NCI-H146 (cell line): ENCODE data around the gene KDELR3.

Experiments
- DNase-seq: peaks from one replicate; lab custom pipeline; 2025; lab: John Stamatoyannopoulos, UW

Gene KDELR3

DNA sequence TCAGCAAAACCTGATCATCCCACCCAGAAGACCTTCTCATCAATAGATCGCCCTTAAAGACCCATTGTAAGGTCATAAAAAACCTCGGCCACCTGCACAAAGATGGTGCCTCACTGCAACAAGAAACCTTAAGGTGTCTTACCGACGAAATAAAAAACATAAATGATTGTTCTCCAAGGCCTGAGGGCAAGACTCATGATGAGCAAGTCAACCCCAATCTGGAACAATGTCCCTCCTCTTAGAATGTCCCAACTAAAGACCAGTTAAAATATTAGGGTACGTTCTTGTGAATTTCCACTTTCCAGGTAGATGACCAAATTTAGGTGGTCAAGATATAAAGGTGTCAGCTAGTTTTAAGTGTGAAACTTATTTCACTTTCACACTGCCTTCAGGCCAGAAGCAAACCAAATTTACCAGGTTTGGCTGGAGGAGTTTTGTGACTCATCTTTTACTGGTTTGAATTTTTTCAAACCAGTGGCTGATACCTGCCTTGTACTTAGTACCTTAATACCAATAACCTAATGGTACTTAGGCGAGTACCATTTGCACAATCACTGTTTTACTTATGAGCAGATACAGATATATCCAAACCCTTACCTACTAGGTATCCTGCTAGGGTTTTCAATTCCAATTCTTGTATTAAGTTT lies 14.9 kb downstream of the KDELR3 start:
- no peak for DNase-seq

DNA sequence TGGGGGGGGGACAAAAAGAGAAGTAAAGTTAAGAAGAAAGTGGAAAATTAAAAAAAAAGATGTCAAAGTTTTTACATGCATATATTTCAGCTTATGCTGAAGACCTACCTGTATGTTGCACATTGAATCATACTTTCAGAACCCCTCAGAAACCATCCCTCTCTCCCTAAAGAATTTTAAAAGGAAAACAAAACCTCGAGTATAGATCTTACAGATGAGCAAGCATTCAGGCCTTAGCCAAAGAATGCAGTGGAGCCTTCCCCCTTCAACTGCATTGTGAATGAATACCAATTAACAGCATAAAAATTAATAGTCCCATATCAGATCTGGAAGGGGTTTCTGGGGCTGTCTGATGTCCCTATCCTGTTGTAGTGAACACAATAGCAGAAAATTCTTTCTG lies 16.3 kb downstream of the KDELR3 start:
- no peak for DNase-seq

DNA sequence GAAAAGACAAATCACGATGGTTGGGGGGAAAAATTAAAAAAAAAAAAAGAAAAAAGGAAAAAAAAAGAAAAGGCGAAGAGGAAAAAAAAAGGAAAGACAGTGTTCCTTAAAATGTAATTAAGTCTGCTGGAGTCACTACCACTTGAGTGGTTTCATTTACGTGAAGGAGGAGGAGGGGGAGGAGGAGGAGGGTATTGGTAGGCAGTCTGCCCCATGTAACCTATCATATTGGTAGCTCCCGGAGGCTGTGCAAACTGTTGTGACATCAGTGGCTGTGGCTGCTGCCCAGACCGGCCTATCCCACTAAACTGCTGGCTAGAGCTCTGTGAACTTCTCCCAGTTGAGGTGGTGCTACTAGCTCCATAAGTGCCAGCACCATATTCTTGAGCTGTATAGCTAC lies 17.9 kb downstream of the KDELR3 start:
- DNase-seq = no peak

DNA sequence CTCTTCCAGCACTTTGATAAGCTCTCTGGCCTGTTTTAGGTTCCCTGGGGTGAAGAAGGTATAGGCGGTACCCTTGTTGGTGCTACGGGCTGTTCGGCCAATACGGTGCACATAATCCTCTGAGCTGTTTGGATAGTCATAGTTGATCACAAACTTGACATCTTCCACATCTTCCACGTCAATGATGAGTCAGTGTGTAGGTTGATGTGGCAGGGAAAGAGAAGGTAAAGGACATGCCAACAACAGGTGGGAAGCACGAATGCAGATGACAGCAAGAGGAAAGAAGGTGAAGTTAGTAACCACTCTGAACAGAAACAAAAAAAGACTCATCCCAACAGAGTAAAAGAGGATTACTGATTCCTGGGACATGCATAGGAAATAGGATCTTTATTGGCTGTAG lies 20.1 kb downstream of the KDELR3 start:
- DNase-seq = no peak

DNA sequence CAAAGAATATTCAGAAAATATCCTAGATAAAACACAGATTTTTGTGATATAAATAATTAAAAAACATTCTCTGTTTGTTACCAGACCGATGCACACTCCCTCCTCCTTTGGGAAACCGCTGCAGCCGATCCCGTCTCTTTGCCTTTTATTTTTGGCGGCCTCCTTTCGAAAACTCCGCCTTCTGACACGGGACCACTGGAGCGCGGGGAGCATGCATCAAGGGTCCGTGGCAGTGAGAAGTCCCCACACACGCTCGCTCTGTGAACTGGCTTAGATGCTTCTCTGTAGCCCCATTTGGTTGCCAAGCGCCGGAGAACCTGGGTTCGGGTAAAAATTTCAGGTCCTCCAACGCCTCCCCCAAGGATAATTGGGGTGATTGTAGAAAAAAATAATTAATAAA lies 21.2 kb downstream of the KDELR3 start:
- no peak for DNase-seq

DNA sequence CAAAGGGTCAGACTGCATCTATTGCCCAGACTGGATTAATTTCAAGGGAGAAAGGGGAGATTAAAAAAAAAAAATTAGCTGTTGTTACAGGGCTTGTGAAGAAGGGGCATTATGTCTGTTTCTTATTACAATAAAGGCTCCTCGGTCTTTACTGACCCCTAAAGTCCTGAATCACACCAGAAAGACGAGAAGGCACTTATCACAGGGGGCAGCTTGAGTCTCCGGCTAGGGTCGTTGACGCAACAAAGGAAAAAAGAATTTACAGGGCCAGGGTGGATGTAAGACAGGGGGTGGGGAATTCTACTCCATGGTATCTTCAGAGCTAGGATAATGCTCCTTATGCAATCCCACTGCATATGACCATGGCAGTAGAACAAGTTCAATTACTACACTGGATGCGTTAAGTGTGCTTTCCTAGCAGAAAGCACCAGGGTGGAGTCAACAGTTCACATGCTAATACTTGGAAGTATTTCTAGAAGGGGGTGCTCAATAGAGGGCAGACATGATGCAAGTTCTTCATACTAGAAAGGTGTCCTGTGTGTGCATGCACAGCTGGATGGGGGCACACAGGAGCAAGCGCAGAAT lies 21.8 kb downstream of the KDELR3 start:
- DNase-seq = no peak

DNA sequence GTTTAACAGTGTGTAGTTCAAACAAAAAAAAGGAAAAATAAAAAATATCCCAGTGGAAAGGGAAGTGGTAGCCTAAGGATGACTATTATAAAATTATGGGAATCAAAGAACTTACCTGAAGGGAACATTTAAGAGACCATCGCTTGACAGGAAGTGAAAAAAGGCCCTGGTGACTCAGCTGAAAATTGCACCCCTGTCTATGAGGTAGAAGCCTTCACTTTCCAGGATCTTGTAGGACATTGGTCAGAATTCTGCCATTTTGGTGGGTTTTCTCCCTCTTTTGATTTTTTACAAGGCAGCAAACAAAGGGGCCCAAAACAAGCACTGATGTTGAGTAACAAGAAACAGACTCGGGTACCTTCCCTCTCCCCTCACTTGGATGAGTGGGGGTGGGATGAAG lies 22.6 kb downstream of the KDELR3 start:
- DNase-seq = no peak

DNA sequence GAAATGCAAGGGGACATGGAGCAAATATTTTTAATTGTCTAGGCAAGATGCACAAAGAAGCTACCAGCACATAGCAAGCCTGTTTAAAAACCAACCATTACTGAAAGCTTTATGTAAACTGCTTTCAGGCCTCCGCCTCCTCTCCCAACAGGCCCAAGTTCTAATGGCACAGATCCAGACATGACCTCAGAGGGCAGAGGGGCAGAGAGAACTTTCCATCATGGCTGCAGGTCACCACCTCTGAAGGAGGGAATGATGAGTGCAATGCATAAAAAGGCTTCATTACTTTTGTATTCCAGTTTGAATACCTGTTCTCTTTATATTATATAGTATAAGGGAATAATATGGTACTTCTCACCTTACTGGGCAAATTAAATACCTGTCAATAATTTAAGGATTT lies 23.0 kb downstream of the KDELR3 start:
- no peak for DNase-seq

DNA sequence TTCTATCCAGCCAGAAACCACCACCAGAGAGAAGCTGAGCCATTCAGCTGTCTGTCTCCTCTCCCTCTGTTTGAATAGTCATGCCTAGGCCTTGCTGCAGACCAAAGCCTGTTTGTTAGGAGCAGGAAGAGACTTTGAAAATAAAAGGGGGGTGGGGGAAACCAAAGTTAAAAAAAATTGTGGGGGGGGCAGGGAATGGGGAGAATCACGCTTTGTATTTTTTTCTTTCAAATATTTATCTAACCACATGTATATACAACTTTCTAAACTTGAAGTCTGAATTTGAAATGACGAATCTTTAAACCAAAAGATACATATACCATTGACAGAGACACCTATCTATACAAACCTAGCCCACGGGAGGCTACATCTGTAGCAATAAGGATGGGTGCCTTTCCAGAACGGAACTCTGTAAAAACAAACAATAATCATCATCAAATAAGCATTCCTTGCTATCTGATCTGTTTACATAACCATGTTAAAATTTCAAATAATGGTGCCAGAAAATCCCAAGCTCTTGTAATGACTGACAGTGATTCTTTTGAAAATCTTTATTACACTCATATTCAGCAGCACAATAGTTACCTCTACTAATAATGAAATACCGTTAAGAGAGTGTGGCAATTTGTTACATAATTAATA lies 23.9 kb downstream of the KDELR3 start:
- DNase-seq = no peak

DNA sequence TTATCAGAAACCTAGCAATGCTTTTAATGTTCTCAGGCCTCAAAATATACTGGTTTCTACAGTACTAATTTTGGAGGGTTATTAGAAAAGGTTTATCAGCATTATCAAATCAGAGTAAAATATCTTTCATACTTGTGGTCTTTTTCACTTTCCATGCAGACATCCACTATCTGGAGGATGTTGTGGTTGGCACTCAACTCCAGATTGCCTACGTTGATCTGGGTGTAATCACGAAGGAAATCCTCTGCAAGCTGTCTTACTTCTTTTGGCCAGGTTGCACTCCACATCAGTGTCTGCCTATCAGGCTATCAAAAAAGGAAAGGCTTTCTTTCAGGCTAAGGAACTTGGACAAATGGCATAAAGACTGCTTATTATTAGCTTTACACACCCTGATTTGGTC lies 26.6 kb downstream of the KDELR3 start:
- no peak for DNase-seq

DNA sequence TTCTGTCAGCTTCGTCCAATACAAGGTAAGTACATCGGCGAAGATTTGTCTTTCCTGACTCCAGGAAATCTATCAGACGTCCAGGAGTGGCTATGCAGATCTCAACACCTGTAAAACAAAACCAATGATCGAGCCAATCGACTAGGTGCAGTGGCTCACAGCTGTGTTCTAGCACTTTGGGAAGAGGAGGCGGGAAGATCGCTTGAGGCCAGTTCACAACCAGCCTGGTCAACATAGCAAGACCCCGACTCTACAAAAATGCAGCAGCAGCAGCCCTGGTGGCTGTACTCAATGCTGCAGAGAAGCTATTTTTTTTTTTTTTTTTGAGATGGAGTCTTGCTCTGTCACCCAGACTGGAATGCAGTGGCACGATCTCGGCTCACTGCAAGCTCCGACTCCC lies 27.0 kb downstream of the KDELR3 start:
- DNase-seq = no peak

DNA sequence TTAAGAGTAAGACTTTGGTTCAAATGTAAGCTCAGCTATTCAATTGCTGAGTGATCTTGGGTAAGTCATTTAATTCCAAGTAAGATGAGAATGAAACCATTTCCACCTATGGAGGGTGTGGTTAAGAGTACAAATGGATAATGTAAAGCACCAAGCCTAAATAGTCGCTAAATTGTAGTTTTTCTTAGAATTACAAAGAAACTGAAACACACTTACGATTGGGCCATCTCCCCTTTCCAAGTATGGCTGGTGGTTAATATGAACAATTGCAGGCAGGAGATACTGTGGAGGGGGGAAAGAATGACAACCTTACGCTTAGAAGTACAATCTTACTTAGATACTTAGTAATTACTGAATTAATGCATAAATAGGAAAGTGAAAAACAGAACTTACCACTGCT lies 30.0 kb downstream of the KDELR3 start:
- DNase-seq = no peak

DNA sequence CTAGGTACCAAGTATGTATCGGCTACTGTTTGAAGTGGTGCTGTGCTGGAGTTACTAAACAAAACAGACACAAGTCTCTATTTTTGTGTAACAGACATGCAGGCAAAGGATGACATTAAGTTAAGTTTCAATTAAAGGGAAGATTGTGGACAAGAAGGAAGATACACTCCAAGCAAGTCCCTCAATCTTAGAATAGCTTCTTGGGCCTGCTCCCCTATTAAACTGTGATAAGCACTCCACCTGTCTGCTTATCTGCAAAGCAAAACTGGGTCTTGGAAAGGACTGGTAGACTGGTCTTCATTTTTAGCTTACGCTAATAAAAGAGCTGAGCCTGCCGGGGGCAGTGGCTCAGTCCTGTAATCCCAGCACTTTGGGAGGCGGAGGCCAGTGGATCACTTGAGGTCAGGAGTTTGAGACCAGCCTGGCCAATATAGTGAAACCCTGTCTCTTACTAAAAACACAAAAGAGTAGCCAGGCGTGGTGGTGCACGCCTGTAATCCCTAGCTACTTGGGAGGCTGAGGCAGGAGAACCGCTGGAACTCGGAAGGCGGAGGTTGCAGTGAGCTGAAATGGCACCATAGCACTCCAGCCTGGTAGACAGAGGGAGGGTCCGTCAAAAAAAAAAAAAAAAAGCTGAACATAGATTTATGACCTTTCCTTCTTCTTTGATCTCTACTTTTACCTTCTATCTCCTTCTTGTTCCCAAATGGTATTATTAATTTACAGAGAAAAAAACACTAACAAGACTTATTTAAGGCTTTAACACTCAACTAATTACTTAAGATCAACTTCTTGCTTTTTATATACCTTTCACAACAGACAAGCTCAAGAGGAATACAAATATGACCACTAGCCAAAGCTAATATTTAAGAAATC lies 34.1 kb downstream of the KDELR3 start:
- DNase-seq = no peak

DNA sequence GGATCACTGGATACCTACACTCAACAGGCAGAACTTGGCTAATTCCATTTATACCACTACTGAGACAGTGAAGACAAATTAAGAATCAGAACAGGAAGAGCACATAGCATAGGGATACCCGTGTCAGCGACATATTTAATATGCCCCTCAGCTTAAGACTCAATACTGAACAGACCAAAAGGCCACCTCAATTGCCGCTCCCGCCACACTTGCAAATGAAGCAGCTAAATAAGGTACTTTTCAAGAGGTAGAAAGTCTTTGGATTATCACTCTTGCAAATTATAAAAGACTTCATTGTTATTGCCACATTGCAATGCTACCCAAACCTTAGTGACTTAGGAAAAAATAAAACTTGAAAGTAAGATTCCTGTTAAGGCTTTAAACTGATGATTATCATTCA lies 35.1 kb downstream of the KDELR3 start:
- no peak for DNase-seq

DNA sequence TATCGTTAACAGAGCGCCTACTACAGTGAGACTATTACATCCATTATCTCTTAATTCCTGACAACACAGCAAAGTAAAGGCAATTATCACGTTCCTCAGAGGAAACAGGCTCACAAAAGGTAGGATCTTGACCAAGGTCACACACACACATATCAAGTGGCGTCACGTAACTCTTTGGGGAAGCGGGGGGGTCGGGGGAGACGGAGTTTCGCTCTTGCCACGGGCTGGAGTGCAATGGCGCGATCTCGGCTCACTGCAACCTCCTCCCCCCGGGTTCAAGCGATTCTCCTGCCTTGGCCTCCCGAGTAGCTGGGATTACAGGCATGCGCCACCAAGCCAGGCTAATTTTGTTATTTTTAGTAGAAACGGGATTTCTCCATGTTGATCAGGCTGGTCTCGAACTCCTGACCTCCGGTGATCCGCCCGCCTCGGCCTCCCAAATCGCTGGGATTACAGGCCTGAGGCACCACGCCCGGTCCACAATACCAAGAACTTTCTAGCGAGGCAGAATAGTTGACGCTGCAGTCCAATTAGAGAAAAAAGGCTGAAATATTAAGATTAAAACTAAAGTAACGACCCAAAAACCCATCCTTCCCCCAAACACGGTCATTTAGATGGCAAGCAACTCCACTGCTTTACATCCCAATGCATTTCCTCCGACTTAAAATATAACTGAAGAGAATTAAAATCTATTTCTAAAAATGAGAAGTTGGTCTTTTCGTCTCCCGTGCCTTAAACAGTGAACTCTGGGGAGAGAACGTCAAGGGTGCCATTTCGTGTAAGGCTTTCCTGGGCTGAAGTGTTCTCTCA lies 37.0 kb downstream of the KDELR3 start:
- peak; percentile 23 for DNase-seq

DNA sequence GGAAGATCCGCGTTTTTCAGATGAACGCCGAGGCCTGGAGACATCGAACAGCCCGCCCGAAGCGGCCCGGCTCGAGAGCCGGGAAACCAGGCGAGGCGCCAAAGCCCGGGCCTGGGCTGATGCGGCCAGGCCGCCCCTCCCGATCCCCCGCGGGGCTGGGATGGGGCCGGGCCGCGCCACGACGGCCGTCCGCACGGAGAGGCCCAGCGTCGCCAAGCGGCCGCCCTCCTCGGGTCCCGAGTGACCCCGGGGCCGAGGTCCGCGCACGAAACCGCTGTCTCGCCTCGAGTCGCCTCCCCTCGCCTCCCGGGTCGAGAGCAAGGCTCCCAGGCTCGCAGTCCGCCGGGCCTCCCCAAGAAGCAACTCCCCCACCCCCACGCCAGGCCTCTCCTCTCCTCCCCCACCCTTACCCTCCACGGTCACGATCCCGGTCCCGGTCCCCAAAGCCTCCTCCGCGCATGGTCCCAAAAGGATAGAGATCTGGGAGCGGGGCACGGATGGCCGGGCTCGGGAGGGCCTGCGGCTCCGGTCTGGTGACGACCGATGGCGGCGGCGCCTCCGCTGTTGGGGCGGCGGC lies 37.7 kb downstream of the KDELR3 start:
- peak; percentile 49 for DNase-seq

DNA sequence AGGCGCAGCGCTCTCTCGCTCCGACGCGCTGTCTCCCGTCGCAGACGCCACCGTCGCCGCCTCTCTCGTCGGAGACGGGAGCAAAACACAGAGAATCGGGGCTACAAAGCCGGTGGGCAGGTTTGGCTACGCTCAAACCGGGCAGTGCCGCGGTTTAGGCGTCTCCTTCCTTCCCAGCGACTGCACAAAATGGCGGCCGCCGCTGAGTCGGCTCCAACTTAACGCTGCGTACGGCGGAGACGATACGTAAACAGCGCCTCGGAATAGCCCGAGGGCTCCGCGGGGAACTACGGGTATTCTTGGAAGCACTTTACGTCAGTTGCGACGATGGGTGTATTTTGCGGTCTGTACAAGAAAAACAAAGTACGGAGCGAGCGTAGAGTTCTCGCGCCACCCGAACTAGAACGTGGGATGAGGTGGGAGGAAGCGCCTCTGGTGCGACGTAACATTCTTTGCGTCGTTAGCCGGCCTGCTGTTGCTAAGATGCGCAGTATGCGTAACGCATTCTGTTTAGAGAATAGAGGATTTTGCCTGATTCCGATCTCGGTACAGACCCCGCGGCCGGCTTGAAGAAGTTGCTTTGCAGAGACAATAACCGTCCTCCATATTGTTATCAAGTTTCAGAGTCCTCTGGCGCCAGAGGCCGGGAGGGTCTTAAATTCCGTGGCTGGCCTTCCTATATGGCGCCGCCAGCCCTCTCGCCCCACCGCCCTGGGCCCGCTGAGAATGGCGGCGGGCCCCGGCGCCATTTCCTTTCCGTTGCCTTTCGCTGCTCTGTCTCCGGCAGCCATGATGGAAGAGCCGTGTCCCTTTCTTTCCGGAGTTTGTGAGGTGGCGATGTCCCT lies 38.4 kb downstream of the KDELR3 start, which contains the start of gene DDX17:
DDX17 (minus strand) TSS at position 194 of the 845 bp plus-strand sequence.
- DNase-seq = peak; percentile 90

DNA sequence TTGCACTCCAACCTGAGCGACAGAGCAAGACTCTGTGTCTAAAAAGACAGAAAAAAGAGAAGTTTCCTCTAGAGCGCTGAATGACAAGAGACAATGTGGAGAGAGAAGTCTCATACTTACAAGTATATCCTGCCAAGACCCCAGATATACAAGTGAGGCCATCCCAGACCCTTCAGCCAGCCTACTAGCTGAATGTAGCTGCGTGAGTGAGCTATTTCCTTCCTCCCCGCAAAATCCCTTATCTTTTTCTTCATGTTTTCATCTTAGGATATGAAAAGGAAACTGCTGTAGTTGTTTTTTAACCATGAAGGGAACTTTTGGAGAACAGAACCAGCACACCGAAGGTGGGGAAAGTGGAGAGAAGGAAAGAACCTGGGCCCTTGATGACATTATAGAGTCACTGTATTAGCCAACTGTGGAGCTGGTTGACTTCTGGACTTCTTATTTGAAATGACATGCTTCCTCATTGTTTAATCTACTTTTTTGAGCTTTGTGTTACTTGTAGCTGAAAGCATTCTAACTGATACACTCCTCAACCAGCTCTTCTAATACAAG lies 42.6 kb downstream of the KDELR3 start:
- no peak for DNase-seq

DNA sequence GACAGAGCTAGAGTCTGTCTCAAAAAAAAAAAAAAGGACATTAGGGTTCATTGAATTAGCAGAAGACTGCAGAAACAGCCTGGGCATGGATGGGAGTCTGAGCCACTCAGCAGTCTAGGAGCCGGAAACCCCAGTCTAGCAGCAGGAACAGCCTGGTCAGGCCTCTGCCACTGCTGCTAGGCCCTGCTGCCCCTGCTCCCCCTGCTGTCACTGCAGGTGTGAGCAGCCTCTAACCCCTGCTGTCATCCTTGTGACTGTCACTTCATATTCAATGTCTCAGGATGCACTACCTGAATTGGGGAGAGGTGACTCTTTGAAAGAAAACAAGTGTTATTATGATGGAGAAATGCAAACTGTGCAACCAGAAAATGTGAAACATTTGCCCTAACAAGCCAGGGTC lies 45.2 kb downstream of the KDELR3 start:
- peak; percentile 24 for DNase-seq

DNA sequence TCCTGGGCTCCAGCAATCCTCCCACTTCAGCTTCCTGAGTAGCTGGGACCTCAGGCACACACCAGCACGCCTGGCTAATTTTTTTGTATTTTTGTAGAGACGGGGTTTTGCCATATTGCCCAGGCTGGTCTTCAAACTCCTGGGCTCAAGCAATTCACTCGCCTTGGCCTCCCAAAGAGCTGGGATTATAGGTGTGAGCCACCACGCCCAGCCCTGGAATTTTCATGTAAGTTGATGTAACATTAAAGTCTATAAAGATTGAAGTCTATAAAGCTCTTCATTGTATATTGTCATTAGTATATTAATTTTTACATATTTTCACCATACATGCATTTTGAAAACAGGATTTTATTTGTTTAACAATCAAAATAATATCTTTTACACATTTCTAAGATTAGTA lies 50.7 kb downstream of the KDELR3 start:
- no peak for DNase-seq
